ENCODE measurements around the gene HPX.
A peak's percentile ranks its signal among the peaks of the same experiment; 100 is the strongest.

Gene HPX

GRCh38 chr11:6419009-6419631, 21.7 kb downstream of the HPX start, which contains the start of gene APBB1:
Gene APBB1, minus strand, starts transcription at chr11:6419094. Its CDS starts 7,747 bp downstream, at chr11:6411347.
- peak; percentile 51 for DNase-seq (ENCODE audit: low read depth)
- TF ChIP-seq, protein P1, sequence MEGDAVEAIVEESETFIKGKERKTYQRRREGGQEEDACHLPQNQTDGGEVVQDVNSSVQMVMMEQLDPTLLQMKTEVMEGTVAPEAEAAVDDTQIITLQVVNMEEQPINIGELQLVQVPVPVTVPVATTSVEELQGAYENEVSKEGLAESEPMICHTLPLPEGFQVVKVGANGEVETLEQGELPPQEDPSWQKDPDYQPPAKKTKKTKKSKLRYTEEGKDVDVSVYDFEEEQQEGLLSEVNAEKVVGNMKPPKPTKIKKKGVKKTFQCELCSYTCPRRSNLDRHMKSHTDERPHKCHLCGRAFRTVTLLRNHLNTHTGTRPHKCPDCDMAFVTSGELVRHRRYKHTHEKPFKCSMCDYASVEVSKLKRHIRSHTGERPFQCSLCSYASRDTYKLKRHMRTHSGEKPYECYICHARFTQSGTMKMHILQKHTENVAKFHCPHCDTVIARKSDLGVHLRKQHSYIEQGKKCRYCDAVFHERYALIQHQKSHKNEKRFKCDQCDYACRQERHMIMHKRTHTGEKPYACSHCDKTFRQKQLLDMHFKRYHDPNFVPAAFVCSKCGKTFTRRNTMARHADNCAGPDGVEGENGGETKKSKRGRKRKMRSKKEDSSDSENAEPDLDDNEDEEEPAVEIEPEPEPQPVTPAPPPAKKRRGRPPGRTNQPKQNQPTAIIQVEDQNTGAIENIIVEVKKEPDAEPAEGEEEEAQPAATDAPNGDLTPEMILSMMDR (IDR thresholded peaks at IDR 0.05; ENCODE audit: insufficient read depth, low read depth, low read length, missing control alignments) = no peak
- H3K4me3 ChIP-seq (ENCODE audit: low read depth, low read length) = peak within 1 kb of the TSS; percentile 67

GRCh38 chr11:6418557-6419008, 22.2 kb downstream of the HPX start:
- DNase-seq (ENCODE audit: low read depth) = no peak
- peak overlapping the region; percentile 67 for H3K4me3 ChIP-seq (ENCODE audit: low read depth, low read length)
- TF ChIP-seq, protein P1 (IDR thresholded peaks at IDR 0.05; ENCODE audit: insufficient read depth, low read depth, low read length, missing control alignments) = no peak

GRCh38 chr11:6417907-6418556, 22.8 kb downstream of the HPX start:
- no peak overlapping the region for H3K4me3 ChIP-seq (ENCODE audit: low read depth, low read length)
- TF ChIP-seq, protein P1 (IDR thresholded peaks at IDR 0.05; ENCODE audit: insufficient read depth, low read depth, low read length, missing control alignments) = no peak
- DNase-seq (ENCODE audit: low read depth) = no peak

GRCh38 chr11:6415797-6416196, 25.0 kb downstream of the HPX start:
- DNase-seq (ENCODE audit: low read depth) = no peak
- TF ChIP-seq, protein P1 (IDR thresholded peaks at IDR 0.05; ENCODE audit: insufficient read depth, low read depth, low read length, missing control alignments) = no peak
- H3K4me3 ChIP-seq (ENCODE audit: low read depth, low read length) = no peak overlapping the region

GRCh38 chr11:6414874-6415328, 25.9 kb downstream of the HPX start:
- TF ChIP-seq, protein P1 (IDR thresholded peaks at IDR 0.05; ENCODE audit: insufficient read depth, low read depth, low read length, missing control alignments) = no peak
- peak; percentile 50 for DNase-seq (ENCODE audit: low read depth)

GRCh38 chr11:6413791-6414201, 27.0 kb downstream of the HPX start:
- no peak overlapping the region for H3K4me3 ChIP-seq (ENCODE audit: low read depth, low read length)
- DNase-seq (ENCODE audit: low read depth) = no peak
- TF ChIP-seq, protein P1 (IDR thresholded peaks at IDR 0.05; ENCODE audit: insufficient read depth, low read depth, low read length, missing control alignments) = no peak

More at GRCh38 chr11:6414874-6415328, 25.9 kb downstream of the HPX start:
- H3K4me3 ChIP-seq (ENCODE audit: low read depth, low read length) = no peak overlapping the region
